Fibroblast of lung (primary cell): Measurements from ENCODE around the gene PRSS50.

Experiments
- CTCF ChIP-seq, 2 donors: IDR thresholded peaks in 1 of 2; conservative IDR thresholded peaks in 1 of 2; 1 replicate in 1 of 2; 2 replicates in 1 of 2; pipeline ENCODE4 v1.5.1; 2011 to 2012; ENCODE audit warnings: low read length in 2 of 2, control low read depth in 1 of 2, inconsistent platforms in 1 of 2, low read depth in 1 of 2, mild to moderate bottlenecking in 1 of 2
- EZH2 ChIP-seq: IDR thresholded peaks from 2 replicates; pipeline ENCODE4 v1.5.1; 2012; ENCODE audit warnings: low read length, control low read depth, mild to moderate bottlenecking; ENCODE audit errors: missing control alignments

- no peak for TF ChIP-seq CTCF (conservative IDR thresholded peaks at IDR 0.05 in 1 of 2, IDR thresholded peaks at IDR 0.05 in 1 of 2; ENCODE audit: low read depth in 1 of 2, low read length in 2 of 2)
- no peak for TF ChIP-seq EZH2
These were observed 39.0 kb upstream of the PRSS50 start for GRCh38 chr3:46756642-46757041.
